DOHH2 (cell line): ENCODE measurements around the gene RNF11.

Experiments used
- H3F3A ChIP-seq: fragments of 200-600 bp; sonication (generic), shearing (Covaris generic); 2 replicates; pipeline ENCODE4 v1.6.0; 2016; ENCODE audit warnings: antibody characterized with exemption, mild to moderate bottlenecking; ENCODE audit not compliant: control insufficient read depth, insufficient read depth
- H3K27ac ChIP-seq: fragments of 200-600 bp; sonication (generic); 2 replicates; pipeline ENCODE4 v1.5.1; 2014; ENCODE audit warnings: low read depth, mild to moderate bottlenecking, low read length, moderate library complexity
- H3K27me3 ChIP-seq: fragments of 200-600 bp; sonication (generic); 2 replicates; pipeline ENCODE4 v1.6.1; 2014; ENCODE audit warnings: mild to moderate bottlenecking, low read length, mixed read lengths; ENCODE audit not compliant: control insufficient read depth
- H3K36me3 ChIP-seq: fragments of 200-600 bp; sonication (generic); 2 replicates; pipeline ENCODE4 v1.6.1; 2014; ENCODE audit warnings: mild to moderate bottlenecking, low read length, moderate library complexity, mixed read lengths; ENCODE audit not compliant: control insufficient read depth
- H3K4me1 ChIP-seq: fragments of 200-600 bp; sonication (generic); 2 replicates; pipeline ENCODE4 v1.6.1; 2014; ENCODE audit warnings: mild to moderate bottlenecking, low read length, mixed read lengths; ENCODE audit not compliant: control insufficient read depth
- H3K4me2 ChIP-seq: fragments of 200-600 bp; sonication (generic); 2 replicates; pipeline ENCODE4 v1.6.0; 2014; ENCODE audit warnings: mild to moderate bottlenecking, low read length, moderate library complexity
- H3K4me3 ChIP-seq: fragments of 200-600 bp; sonication (generic); 2 replicates; pipeline ENCODE4 v1.5.1; 2014; ENCODE audit warnings: mild to moderate bottlenecking, low read length, mixed read lengths
- H3K79me2 ChIP-seq: fragments of 200-600 bp; sonication (generic); 2 replicates; pipeline ENCODE4 v1.6.1; 2014; ENCODE audit warnings: mild to moderate bottlenecking, low read length, mixed read lengths; ENCODE audit not compliant: control insufficient read depth
- H3K9me2 ChIP-seq: fragments of 200-600 bp; sonication (generic); replicated peaks from 2 replicates; pipeline ENCODE4 v1.6.1; 2014; ENCODE audit warnings: mild to moderate bottlenecking, low read length, mixed read lengths; ENCODE audit not compliant: control insufficient read depth
- H3K9me3 ChIP-seq: fragments of 200-600 bp; sonication (generic); 2 replicates; pipeline ENCODE4 v1.6.1; 2014; ENCODE audit warnings: antibody characterized with exemption, low read length, mixed read lengths; ENCODE audit not compliant: control insufficient read depth, insufficient read depth
- H4K20me1 ChIP-seq: fragments of 200-600 bp; sonication (generic); 2 replicates; pipeline ENCODE4 v1.6.0; 2014; ENCODE audit warnings: low read depth, mild to moderate bottlenecking, antibody characterized with exemption, low read length, moderate library complexity; ENCODE audit not compliant: control insufficient read depth, insufficient read depth
- EZH2phosphoT487 ChIP-seq: fragments of 200-600 bp; sonication (generic); IDR thresholded peaks from 2 replicates; pipeline ENCODE4 v1.6.1; 2017; ENCODE audit warnings: borderline replicate concordance, mild to moderate bottlenecking, antibody characterized with exemption, low read length, moderate library complexity, mixed read lengths
- TF ChIP-seq, protein P1 (sequence below): fragments of 200-600 bp; sonication (generic); IDR thresholded peaks from one replicate; pipeline ENCODE4 v1.5.1; 2014; ENCODE audit warnings: antibody characterized with exemption, mild to moderate bottlenecking, low read depth, low read length; ENCODE audit not compliant: poor library complexity, severe bottlenecking

RNF11 gene

DNA sequence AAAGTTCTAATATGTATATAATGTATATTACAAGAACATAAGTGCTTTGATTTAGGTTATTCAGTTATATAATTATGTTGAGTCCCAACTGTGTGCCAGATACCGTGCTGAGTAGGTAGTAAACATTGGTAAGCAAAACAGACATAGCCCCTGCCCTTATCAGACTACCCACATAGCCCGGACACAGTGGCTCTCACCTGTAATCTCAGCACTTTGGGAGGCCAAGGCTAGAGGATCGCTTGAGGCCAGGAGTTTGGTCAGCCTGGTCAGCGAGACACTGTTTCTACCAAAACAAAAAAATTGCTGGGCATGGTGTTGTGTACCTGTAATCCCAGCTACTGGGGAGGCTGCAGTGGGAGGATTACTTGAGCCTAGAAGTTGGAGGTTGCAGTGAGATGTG lies 30.7 kb downstream of the RNF11 start:
- Histone ChIP-seq H3K4me2 (no peak overlapping the region), H3K4me3 (no peak overlapping the region), H3K4me1 (no peaks in the 10 kb centered on the region), H3K9me3 (no peaks in the 10 kb centered on the region), H3K9me2 (no peaks in the 10 kb centered on the region), H3F3A (no peaks in the 10 kb centered on the region), H3K27me3 (peaks cover 39% of the 10 kb centered on the region), H3K27ac (no peak overlapping the region), H3K79me2 (no peaks in the 10 kb centered on the region), H3K36me3 (no peaks in the 10 kb centered on the region), H4K20me1 (no peaks in the 10 kb centered on the region)
- TF ChIP-seq, protein P1, sequence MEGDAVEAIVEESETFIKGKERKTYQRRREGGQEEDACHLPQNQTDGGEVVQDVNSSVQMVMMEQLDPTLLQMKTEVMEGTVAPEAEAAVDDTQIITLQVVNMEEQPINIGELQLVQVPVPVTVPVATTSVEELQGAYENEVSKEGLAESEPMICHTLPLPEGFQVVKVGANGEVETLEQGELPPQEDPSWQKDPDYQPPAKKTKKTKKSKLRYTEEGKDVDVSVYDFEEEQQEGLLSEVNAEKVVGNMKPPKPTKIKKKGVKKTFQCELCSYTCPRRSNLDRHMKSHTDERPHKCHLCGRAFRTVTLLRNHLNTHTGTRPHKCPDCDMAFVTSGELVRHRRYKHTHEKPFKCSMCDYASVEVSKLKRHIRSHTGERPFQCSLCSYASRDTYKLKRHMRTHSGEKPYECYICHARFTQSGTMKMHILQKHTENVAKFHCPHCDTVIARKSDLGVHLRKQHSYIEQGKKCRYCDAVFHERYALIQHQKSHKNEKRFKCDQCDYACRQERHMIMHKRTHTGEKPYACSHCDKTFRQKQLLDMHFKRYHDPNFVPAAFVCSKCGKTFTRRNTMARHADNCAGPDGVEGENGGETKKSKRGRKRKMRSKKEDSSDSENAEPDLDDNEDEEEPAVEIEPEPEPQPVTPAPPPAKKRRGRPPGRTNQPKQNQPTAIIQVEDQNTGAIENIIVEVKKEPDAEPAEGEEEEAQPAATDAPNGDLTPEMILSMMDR, result no peak
- no peak for TF ChIP-seq EZH2phosphoT487

DNA sequence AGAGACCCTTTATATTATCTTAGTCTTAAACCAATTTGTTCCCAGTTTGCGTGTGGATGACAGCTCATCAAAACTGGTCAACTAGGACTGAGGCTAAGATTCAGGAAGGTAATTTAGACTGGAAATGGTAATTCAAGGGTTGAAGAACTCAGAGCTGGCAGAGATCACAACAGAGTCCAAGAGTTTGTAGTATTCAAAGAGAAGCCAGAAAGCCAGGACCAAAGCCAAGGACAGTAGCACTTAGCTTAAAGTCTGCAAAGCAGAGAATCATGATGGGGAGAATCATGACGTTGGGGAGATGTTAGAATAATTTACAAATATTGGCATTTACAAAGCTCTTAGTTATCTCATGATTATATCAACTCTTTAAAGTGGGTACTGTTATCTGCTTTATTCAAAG lies 32.6 kb downstream of the RNF11 start:
- H4K20me1 ChIP-seq, result no peaks in the 10 kb centered on the region
- H3K36me3 ChIP-seq, result no peaks in the 10 kb centered on the region
- H3K79me2 ChIP-seq, result no peaks in the 10 kb centered on the region
- H3K4me3 ChIP-seq, result no peak overlapping the region
- no peaks in the 10 kb centered on the region for H3F3A ChIP-seq
- H3K27ac ChIP-seq, result no peak overlapping the region
- no peak overlapping the region for H3K4me2 ChIP-seq
- no peaks in the 10 kb centered on the region for H3K9me3 ChIP-seq
- peaks cover 43% of the 10 kb centered on the region for H3K27me3 ChIP-seq
- no peaks in the 10 kb centered on the region for H3K4me1 ChIP-seq
- no peak for TF ChIP-seq EZH2phosphoT487
- TF ChIP-seq, protein P1, result no peak
- H3K9me2 ChIP-seq, result no peaks in the 10 kb centered on the region

DNA sequence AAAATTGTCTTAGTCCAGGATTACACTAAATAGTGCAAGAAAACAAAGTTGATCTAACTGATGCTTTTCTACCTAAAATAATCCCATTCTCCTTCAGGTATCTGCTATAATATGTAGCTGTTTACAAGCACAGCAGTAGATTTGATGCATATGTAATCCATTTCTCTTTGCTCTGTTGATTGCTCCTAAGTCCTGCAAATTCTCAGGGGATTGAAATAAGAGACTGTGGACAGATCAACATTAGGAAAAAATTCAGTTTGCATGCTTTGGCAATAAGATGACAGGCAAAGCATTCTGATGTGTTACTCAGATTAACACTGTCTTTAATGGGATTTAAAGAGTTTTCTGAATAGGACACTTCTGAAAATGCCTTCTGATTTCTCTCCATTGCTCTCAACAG lies 34.7 kb downstream of the RNF11 start:
- Histone ChIP-seq H3K9me2 (no peaks in the 10 kb centered on the region), H3F3A (no peaks in the 10 kb centered on the region), H3K4me2 (no peak overlapping the region), H3K27me3 (peaks cover 39% of the 10 kb centered on the region), H3K27ac (no peak overlapping the region), H3K79me2 (no peaks in the 10 kb centered on the region), H3K4me3 (no peak overlapping the region), H3K36me3 (no peaks in the 10 kb centered on the region), H3K9me3 (no peaks in the 10 kb centered on the region), H4K20me1 (no peaks in the 10 kb centered on the region), H3K4me1 (no peaks in the 10 kb centered on the region)
- TF ChIP-seq, protein P1, result no peak
- no peak for TF ChIP-seq EZH2phosphoT487

DNA sequence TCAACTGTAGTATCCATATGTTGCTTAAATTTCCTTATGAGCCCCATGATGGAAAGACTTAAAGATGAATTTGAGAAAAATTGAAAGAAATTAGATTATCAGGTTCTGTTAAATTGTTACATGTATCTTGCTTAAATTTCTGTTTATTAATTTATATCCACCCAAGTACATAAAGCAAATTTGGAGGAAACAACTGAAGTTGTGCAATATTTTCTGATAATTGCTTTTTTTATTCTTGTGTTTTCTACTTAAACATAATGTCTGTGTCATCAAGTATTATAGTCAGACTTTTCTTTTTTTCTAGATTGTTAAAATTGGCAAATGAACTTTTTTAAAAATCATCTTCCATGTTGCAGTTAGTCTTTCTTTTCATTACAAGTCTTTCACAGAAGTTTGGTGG lies 36.8 kb downstream of the RNF11 start:
- no peaks in the 10 kb centered on the region for H4K20me1 ChIP-seq
- no peak overlapping the region for H3K27ac ChIP-seq
- H3K4me1 ChIP-seq, result no peaks in the 10 kb centered on the region
- peaks cover 31% of the 10 kb centered on the region for H3K27me3 ChIP-seq
- H3K79me2 ChIP-seq, result no peaks in the 10 kb centered on the region
- no peaks in the 10 kb centered on the region for H3K9me2 ChIP-seq
- H3K4me3 ChIP-seq, result no peak overlapping the region
- no peak overlapping the region for H3K4me2 ChIP-seq
- no peaks in the 10 kb centered on the region for H3K9me3 ChIP-seq
- H3F3A ChIP-seq, result no peaks in the 10 kb centered on the region
- TF ChIP-seq EZH2phosphoT487, result no peak
- TF ChIP-seq, protein P1, result no peak
- H3K36me3 ChIP-seq, result no peaks in the 10 kb centered on the region
